Measurements from ENCODE around the gene IQSEC3.

The IQSEC3 gene

GRCh38 chr12:171743-172676 is 105.4 kb downstream of the IQSEC3 start:
- intact Hi-C loops (cut with DNase I; ENCODE audit: low total_unique reads): no loop called here
- H3K9me3 ChIP-seq: no peaks in the 10 kb centered on the region
- H3K4me3 ChIP-seq: no peak overlapping the region
- TF ChIP-seq CTCF (IDR thresholded peaks at IDR 0.05): no peak
- DNase-seq: no peak
- no peaks in the 10 kb centered on the region for H3K36me3 ChIP-seq
- peaks cover 0 to 43% of the 10 kb centered on the region in 2 donors for H3K27me3 ChIP-seq
- H3K27ac ChIP-seq: no peak overlapping the region
- H3K4me1 ChIP-seq: peaks cover 0 to 18% (median 10%) of the 10 kb centered on the region in 4 donors

DNA sequence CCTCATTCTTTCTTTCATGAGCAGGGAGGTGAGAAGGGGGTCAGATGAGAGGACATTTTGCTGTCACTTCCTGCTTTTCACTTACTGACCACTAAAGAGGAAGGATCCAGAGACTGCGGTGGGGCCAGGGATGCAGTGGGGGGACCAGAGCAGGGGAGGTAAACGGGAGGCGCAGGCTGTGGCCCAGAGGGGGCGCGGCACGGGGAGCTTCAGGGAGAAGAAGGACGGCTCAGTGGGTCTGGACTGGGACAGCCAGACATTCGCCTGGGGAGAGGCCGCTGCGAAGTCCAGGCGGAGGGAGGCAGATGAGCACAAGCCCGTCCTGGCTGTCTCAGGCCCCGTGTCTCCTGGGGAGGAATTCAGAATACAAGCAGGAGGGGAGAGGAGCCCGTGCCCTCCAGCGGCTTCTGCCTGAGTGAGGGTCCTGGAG is 106.2 kb downstream of the IQSEC3 start:
- intact Hi-C loops (cut with DNase I; ENCODE audit: low total_unique reads): no loop called here
- no peak overlapping the region for H3K4me3 ChIP-seq
- no peak overlapping the region for H3K27ac ChIP-seq
- no peak for TF ChIP-seq CTCF (IDR thresholded peaks at IDR 0.05)
- no peaks in the 10 kb centered on the region for H3K36me3 ChIP-seq
- H3K27me3 ChIP-seq: peaks cover 0 to 44% of the 10 kb centered on the region in 2 donors
- H3K4me1 ChIP-seq: peaks cover 0 to 24% (median 15%) of the 10 kb centered on the region in 4 donors
- H3K9me3 ChIP-seq: no peaks in the 10 kb centered on the region
- DNase-seq: no peak

GRCh38 chr12:174124-174523 is 107.6 kb downstream of the IQSEC3 start:
- Histone ChIP-seq H3K36me3 (no peaks in the 10 kb centered on the region), H3K4me3 (no peak overlapping the region), H3K27me3 (peaks cover 0 to 44% of the 10 kb centered on the region in 2 donors), H3K9me3 (no peaks in the 10 kb centered on the region), H3K4me1 (peaks cover 0 to 24% (median 16%) of the 10 kb centered on the region in 4 donors), H3K27ac (no peak overlapping the region)
- no peak for TF ChIP-seq CTCF (IDR thresholded peaks at IDR 0.05)
- no peak for DNase-seq
- intact Hi-C loops (cut with DNase I; ENCODE audit: low total_unique reads): no loop called here

DNA sequence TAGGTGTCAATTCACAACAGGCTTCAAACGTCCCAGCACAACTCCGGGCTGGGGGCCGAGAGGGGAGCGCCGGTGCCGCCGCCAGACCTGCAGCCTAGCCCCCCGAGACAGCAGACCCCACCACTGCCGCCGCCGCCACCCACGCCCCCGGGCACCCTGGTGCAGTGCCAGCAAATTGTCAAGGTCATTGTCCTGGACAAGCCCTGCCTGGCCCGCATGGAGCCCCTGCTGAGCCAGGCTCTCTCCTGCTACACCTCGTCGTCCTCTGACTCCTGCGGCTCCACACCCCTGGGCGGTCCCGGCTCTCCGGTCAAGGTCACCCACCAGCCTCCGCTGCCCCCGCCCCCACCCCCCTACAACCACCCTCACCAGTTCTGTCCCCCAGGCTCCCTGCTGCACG is 108.0 kb downstream of the IQSEC3 start:
- Histone ChIP-seq H3K36me3 (no peaks in the 10 kb centered on the region), H3K27ac (no peak overlapping the region), H3K4me3 (no peak overlapping the region), H3K27me3 (peaks cover 0 to 44% of the 10 kb centered on the region in 2 donors), H3K4me1 (peaks cover 0 to 24% (median 16%) of the 10 kb centered on the region in 4 donors), H3K9me3 (no peaks in the 10 kb centered on the region)
- no peak for TF ChIP-seq CTCF (IDR thresholded peaks at IDR 0.05)
- DNase-seq: no peak
- intact Hi-C loops (cut with DNase I; ENCODE audit: low total_unique reads): no loop called here

- Histone ChIP-seq H3K36me3 (no peaks in the 10 kb centered on the region), H3K4me3 (no peak overlapping the region), H3K27ac (no peak overlapping the region), H3K4me1 (peaks cover 0 to 24% (median 16%) of the 10 kb centered on the region in 4 donors), H3K27me3 (peaks cover 0 to 43% of the 10 kb centered on the region in 2 donors), H3K9me3 (no peaks in the 10 kb centered on the region)
- intact Hi-C loops (cut with DNase I; ENCODE audit: low total_unique reads): no loop called here
- DNase-seq: no peak
- TF ChIP-seq CTCF (IDR thresholded peaks at IDR 0.05): no peak
Observed at GRCh38 chr12:175250-175649, 108.7 kb downstream of the IQSEC3 start.

All from tibial artery (tissue), 4 donors.